ENCODE data around the gene TGFBR1. TPM values are rescaled to one million over a fixed set of nuclear protein-coding genes. Genes with fewer than 3 reads are reported as not detected.

Gene TGFBR1
- polyA plus RNA-seq, 1 donor from 2014 or later: 78.0 TPM

DNA sequence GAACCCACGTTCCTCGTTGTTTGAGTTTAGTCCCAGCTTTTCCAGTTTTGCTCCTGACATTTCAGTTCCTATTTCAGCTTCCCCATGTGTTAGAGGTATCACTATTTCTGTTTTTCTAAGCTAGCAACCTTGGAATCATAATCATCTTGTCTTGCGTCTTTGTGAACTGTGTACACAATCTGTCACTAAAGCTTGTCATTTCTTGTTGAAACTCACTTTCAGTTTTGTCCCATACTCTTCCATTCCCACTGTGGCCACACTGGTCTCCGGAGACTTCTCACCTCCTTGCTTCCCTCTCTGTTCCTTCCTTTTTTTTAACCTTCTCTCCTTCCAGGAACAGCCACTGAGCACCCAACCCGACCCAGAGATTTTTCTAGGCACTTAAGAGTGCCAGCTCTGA is 36.9 kb downstream of the TGFBR1 start:
- H4K20me1 ChIP-seq (ENCODE audit: insufficient read depth): no peaks in the 10 kb centered on the region
- H3K9ac ChIP-seq (ENCODE audit: low read length): no peak overlapping the region
- no peak overlapping the region for H3K27ac ChIP-seq (ENCODE audit: low read length)
- TF ChIP-seq EZH2 (IDR thresholded peaks at IDR 0.05; ENCODE audit: borderline replicate concordance, insufficient read depth, low read length, poor library complexity, severe bottlenecking) (no peak), EP300 (conservative IDR thresholded peaks at IDR 0.05; ENCODE audit: poor library complexity, severe bottlenecking) (no peak), RAD21 (conservative IDR thresholded peaks at IDR 0.05) (no peak), MXI1 (conservative IDR thresholded peaks at IDR 0.05; ENCODE audit: poor library complexity, severe bottlenecking) (no peak), SMC3 (conservative IDR thresholded peaks at IDR 0.05; ENCODE audit: poor library complexity) (no peak), TAF1 (IDR thresholded peaks at IDR 0.05; ENCODE audit: low read depth) (no peak), POLR2AphosphoS5 (IDR thresholded peaks at IDR 0.05) (no peak)
- TF ChIP-seq, protein P1, sequence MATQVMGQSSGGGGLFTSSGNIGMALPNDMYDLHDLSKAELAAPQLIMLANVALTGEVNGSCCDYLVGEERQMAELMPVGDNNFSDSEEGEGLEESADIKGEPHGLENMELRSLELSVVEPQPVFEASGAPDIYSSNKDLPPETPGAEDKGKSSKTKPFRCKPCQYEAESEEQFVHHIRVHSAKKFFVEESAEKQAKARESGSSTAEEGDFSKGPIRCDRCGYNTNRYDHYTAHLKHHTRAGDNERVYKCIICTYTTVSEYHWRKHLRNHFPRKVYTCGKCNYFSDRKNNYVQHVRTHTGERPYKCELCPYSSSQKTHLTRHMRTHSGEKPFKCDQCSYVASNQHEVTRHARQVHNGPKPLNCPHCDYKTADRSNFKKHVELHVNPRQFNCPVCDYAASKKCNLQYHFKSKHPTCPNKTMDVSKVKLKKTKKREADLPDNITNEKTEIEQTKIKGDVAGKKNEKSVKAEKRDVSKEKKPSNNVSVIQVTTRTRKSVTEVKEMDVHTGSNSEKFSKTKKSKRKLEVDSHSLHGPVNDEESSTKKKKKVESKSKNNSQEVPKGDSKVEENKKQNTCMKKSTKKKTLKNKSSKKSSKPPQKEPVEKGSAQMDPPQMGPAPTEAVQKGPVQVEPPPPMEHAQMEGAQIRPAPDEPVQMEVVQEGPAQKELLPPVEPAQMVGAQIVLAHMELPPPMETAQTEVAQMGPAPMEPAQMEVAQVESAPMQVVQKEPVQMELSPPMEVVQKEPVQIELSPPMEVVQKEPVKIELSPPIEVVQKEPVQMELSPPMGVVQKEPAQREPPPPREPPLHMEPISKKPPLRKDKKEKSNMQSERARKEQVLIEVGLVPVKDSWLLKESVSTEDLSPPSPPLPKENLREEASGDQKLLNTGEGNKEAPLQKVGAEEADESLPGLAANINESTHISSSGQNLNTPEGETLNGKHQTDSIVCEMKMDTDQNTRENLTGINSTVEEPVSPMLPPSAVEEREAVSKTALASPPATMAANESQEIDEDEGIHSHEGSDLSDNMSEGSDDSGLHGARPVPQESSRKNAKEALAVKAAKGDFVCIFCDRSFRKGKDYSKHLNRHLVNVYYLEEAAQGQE (IDR thresholded peaks at IDR 0.05; ENCODE audit: borderline replicate concordance): no peak
- TF ChIP-seq, protein P2, sequence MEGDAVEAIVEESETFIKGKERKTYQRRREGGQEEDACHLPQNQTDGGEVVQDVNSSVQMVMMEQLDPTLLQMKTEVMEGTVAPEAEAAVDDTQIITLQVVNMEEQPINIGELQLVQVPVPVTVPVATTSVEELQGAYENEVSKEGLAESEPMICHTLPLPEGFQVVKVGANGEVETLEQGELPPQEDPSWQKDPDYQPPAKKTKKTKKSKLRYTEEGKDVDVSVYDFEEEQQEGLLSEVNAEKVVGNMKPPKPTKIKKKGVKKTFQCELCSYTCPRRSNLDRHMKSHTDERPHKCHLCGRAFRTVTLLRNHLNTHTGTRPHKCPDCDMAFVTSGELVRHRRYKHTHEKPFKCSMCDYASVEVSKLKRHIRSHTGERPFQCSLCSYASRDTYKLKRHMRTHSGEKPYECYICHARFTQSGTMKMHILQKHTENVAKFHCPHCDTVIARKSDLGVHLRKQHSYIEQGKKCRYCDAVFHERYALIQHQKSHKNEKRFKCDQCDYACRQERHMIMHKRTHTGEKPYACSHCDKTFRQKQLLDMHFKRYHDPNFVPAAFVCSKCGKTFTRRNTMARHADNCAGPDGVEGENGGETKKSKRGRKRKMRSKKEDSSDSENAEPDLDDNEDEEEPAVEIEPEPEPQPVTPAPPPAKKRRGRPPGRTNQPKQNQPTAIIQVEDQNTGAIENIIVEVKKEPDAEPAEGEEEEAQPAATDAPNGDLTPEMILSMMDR (IDR thresholded peaks at IDR 0.05; ENCODE audit: poor library complexity, severe bottlenecking): no peak
- no peak overlapping the region for H2AFZ ChIP-seq (ENCODE audit: low read depth, low read length)
- no peak overlapping the region for H3K4me2 ChIP-seq (ENCODE audit: low read length)
- no peaks in the 10 kb centered on the region for H3K9me3 ChIP-seq (ENCODE audit: low read length)
- no peaks in the 10 kb centered on the region for H3K27me3 ChIP-seq (ENCODE audit: insufficient read depth, low read depth, low read length)
- no peaks in the 10 kb centered on the region for H3K79me2 ChIP-seq (replicated peaks; ENCODE audit: insufficient read depth, low read length)
- no peaks in the 10 kb centered on the region for H3K9me2 ChIP-seq (ENCODE audit: insufficient read depth, low read length)
- peaks cover 8% of the 10 kb centered on the region for H3K36me3 ChIP-seq (ENCODE audit: insufficient read depth, low read length)
- no peak overlapping the region for H3K4me3 ChIP-seq (ENCODE audit: low read length)
- no peaks in the 10 kb centered on the region for H3F3A ChIP-seq (ENCODE audit: insufficient read depth, low read length, poor library complexity, severe bottlenecking)

DNA sequence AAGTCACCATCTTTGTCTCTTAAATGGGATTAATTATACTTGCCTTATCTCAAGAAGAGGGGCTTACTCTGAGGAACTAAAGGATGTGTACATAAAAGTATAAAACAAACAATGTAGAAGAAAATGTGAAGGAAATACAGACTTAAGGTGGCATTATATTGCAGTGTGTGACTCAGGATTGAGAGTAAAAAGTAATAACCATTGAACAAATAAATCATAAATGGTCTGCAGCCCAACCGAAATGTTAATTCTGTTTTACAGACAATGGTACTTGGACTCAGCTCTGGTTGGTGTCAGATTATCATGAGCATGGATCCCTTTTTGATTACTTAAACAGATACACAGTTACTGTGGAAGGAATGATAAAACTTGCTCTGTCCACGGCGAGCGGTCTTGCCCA is 37.4 kb downstream of the TGFBR1 start:
- no peaks in the 10 kb centered on the region for H3F3A ChIP-seq (ENCODE audit: insufficient read depth, low read length, poor library complexity, severe bottlenecking)
- no peaks in the 10 kb centered on the region for H4K20me1 ChIP-seq (ENCODE audit: insufficient read depth)
- no peaks in the 10 kb centered on the region for H3K27me3 ChIP-seq (ENCODE audit: insufficient read depth, low read depth, low read length)
- no peak for TF ChIP-seq RAD21 (conservative IDR thresholded peaks at IDR 0.05)
- TF ChIP-seq EZH2 (IDR thresholded peaks at IDR 0.05; ENCODE audit: borderline replicate concordance, insufficient read depth, low read length, poor library complexity, severe bottlenecking): no peak
- TF ChIP-seq SMC3 (conservative IDR thresholded peaks at IDR 0.05; ENCODE audit: poor library complexity): no peak
- TF ChIP-seq TAF1 (IDR thresholded peaks at IDR 0.05; ENCODE audit: low read depth): no peak
- no peak for TF ChIP-seq EP300 (conservative IDR thresholded peaks at IDR 0.05; ENCODE audit: poor library complexity, severe bottlenecking)
- TF ChIP-seq MXI1 (conservative IDR thresholded peaks at IDR 0.05; ENCODE audit: poor library complexity, severe bottlenecking): no peak
- TF ChIP-seq, protein P2 (IDR thresholded peaks at IDR 0.05; ENCODE audit: poor library complexity, severe bottlenecking): no peak
- no peak for TF ChIP-seq POLR2AphosphoS5 (IDR thresholded peaks at IDR 0.05)
- TF ChIP-seq, protein P1 (IDR thresholded peaks at IDR 0.05; ENCODE audit: borderline replicate concordance): no peak
- no peak overlapping the region for H3K9ac ChIP-seq (ENCODE audit: low read length)
- peaks cover 8% of the 10 kb centered on the region for H3K36me3 ChIP-seq (ENCODE audit: insufficient read depth, low read length)
- H2AFZ ChIP-seq (ENCODE audit: low read depth, low read length): no peak overlapping the region
- no peaks in the 10 kb centered on the region for H3K79me2 ChIP-seq (replicated peaks; ENCODE audit: insufficient read depth, low read length)
- no peaks in the 10 kb centered on the region for H3K9me2 ChIP-seq (ENCODE audit: insufficient read depth, low read length)
- H3K9me3 ChIP-seq (ENCODE audit: low read length): no peaks in the 10 kb centered on the region
- H3K4me2 ChIP-seq (ENCODE audit: low read length): no peak overlapping the region
- no peak overlapping the region for H3K27ac ChIP-seq (ENCODE audit: low read length)
- no peak overlapping the region for H3K4me3 ChIP-seq (ENCODE audit: low read length)

All from neural cell (in vitro differentiated cells).